Stromal cell of bone marrow (primary cell): Measurements from ENCODE around the gene WWOX.

Experiments used
- DNase-seq: peaks from one replicate; pipeline ENCODE4 v3.0.0-alpha.2; 2012; ENCODE audit warnings: low read depth

The WWOX gene

GRCh38 chr16:78804058-78804735 is 704.7 kb downstream of the WWOX start:
- no peak for DNase-seq

GRCh38 chr16:78805556-78805955 is 706.1 kb downstream of the WWOX start:
- no peak for DNase-seq

GRCh38 chr16:78811247-78811646 is 711.8 kb downstream of the WWOX start:
- no peak for DNase-seq

GRCh38 chr16:78812582-78812981 is 713.1 kb downstream of the WWOX start:
- no peak for DNase-seq

- no peak for DNase-seq
Observed at GRCh38 chr16:78813661-78814311, 714.3 kb downstream of the WWOX start.

- no peak for DNase-seq
Observed at GRCh38 chr16:78815713-78816112, 716.3 kb downstream of the WWOX start.

GRCh38 chr16:78816499-78817195 is 717.2 kb downstream of the WWOX start:
- peak; percentile 75 for DNase-seq

GRCh38 chr16:78817200-78817739 is 717.8 kb downstream of the WWOX start:
- no peak for DNase-seq

- no peak for DNase-seq
Observed at GRCh38 chr16:78821335-78821734, 721.9 kb downstream of the WWOX start.

- no peak for DNase-seq
Observed at GRCh38 chr16:78822509-78822908, 723.1 kb downstream of the WWOX start.

GRCh38 chr16:78823027-78823426 is 723.6 kb downstream of the WWOX start:
- DNase-seq = no peak

GRCh38 chr16:78829280-78829679 is 729.8 kb downstream of the WWOX start:
- no peak for DNase-seq

- no peak for DNase-seq
Observed at GRCh38 chr16:78830599-78830998, 731.1 kb downstream of the WWOX start.

GRCh38 chr16:78832100-78832499 is 732.6 kb downstream of the WWOX start:
- no peak for DNase-seq

- DNase-seq = no peak
Observed at GRCh38 chr16:78836802-78837491, 737.5 kb downstream of the WWOX start.

GRCh38 chr16:78837706-78838105 is 738.3 kb downstream of the WWOX start:
- no peak for DNase-seq

GRCh38 chr16:78838276-78838675 is 738.8 kb downstream of the WWOX start:
- DNase-seq = no peak

GRCh38 chr16:78842950-78843349 is 743.5 kb downstream of the WWOX start:
- DNase-seq = no peak

- no peak for DNase-seq
Observed at GRCh38 chr16:78843978-78844377, 744.5 kb downstream of the WWOX start.

GRCh38 chr16:78844682-78845081 is 745.2 kb downstream of the WWOX start:
- no peak for DNase-seq

- no peak for DNase-seq
Observed at GRCh38 chr16:78851266-78851665, 751.8 kb downstream of the WWOX start.

GRCh38 chr16:78852081-78852635 is 752.7 kb downstream of the WWOX start:
- DNase-seq = no peak
